COR-L47 (cell line): ENCODE measurements around the gene LCMT1.
"Not testable (repeated sequence)": the region's sequence is repeated elsewhere in the genome, so short reads cannot be mapped to it uniquely, and the experiment has no call there.

Experiments
- DNase-seq: peaks from one replicate; lab custom pipeline; 2025; lab: John Stamatoyannopoulos, UW

The LCMT1 gene

GRCh38 chr16:25111403-25112166, at the start of gene LCMT1:
TSS of gene LCMT1 (plus strand) at chr16:25111742. CDS start at chr16:25111884, 142 bp downstream.
- peak; percentile 96 for DNase-seq

GRCh38 chr16:25063102-25063501, 48.4 kb upstream of the LCMT1 start:
- no peak for DNase-seq

GRCh38 chr16:25063865-25064264, 47.7 kb upstream of the LCMT1 start:
- no peak for DNase-seq

- DNase-seq, result not testable (repeated sequence)
Measured at GRCh38 chr16:25064281-25064680, 47.3 kb upstream of the LCMT1 start.

GRCh38 chr16:25064937-25065336, 46.6 kb upstream of the LCMT1 start:
- no peak for DNase-seq

GRCh38 chr16:25065899-25066298, 45.6 kb upstream of the LCMT1 start:
- no peak for DNase-seq

GRCh38 chr16:25066426-25066746, 45.2 kb upstream of the LCMT1 start:
- DNase-seq, result no peak

GRCh38 chr16:25066747-25067631, 44.6 kb upstream of the LCMT1 start:
- DNase-seq, result peak; percentile 48

GRCh38 chr16:25073854-25074253, 37.7 kb upstream of the LCMT1 start:
- no peak for DNase-seq

GRCh38 chr16:25078386-25078978, 33.1 kb upstream of the LCMT1 start:
- DNase-seq, result no peak

- no peak for DNase-seq
Measured at GRCh38 chr16:25079637-25080378, 31.7 kb upstream of the LCMT1 start.

- no peak for DNase-seq
Measured at GRCh38 chr16:25080420-25081131, 31.0 kb upstream of the LCMT1 start.

- no peak for DNase-seq
Measured at GRCh38 chr16:25081702-25082101, 29.8 kb upstream of the LCMT1 start.

- no peak for DNase-seq
Measured at GRCh38 chr16:25083065-25083464, 28.5 kb upstream of the LCMT1 start.

- DNase-seq, result no peak
Measured at GRCh38 chr16:25083701-25084100, 27.8 kb upstream of the LCMT1 start.

GRCh38 chr16:25084797-25085196, 26.7 kb upstream of the LCMT1 start:
- no peak for DNase-seq

- no peak for DNase-seq
Measured at GRCh38 chr16:25087761-25088160, 23.8 kb upstream of the LCMT1 start.

- no peak for DNase-seq
Measured at GRCh38 chr16:25089351-25089750, 22.2 kb upstream of the LCMT1 start.

GRCh38 chr16:25092441-25092840, 19.1 kb upstream of the LCMT1 start:
- no peak for DNase-seq

- no peak for DNase-seq
Measured at GRCh38 chr16:25093208-25094061, 18.1 kb upstream of the LCMT1 start.

GRCh38 chr16:25094596-25094995, 16.9 kb upstream of the LCMT1 start:
- no peak for DNase-seq
